HFF-Myc (cell line): ENCODE measurements around the gene ZNF275.

Experiments used
- DNase-seq: peaks from one replicate; pipeline ENCODE4 v3.0.0-alpha.2; 2011; ENCODE audit warnings: low read depth; ENCODE audit errors: extremely low read depth
- H3K4me3 ChIP-seq: replicated peaks from 2 replicates; pipeline ENCODE4 v1.5.1; 2011; ENCODE audit warnings: low read depth, mild to moderate bottlenecking, control low read depth, low read length
- TF ChIP-seq, protein P1 (sequence below): IDR thresholded peaks from 2 replicates; pipeline ENCODE4 v1.5.1; 2012; ENCODE audit warnings: mild to moderate bottlenecking, low read depth, low read length, control low read depth; ENCODE audit errors: missing control alignments

Gene ZNF275

DNA sequence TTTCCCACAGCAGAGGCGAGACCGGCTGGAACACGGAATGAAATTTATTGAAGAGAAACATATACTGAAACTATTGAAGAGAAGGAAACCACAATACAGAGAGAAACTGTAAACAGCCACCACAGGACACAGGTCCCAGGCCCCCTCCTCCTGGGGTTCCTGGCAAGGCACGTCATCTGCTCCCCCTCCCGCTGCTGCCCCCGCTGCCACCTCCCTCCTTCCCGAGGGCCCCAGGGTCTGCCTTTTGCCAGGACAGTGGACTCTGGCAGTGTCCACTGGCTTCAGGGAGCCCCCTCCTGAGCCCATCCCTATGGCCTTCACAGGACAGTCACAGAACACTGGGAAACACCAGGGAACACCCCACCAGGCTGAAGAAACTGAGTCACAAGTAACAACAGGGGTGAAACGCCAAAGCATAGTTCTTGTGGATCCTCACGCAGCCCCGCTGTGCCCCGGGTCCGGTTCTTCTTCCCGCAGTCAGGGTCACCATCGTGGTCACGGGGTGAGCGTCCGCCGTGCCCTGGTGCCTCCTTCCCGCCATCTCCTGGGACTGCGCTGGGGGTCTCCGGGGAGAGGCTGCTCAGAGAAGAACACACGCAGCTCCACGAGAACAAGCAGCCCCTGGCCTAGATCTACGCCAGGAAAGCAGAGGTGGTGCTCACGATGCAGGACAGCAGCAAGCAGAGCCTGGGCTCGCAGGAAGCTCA is 61.8 kb downstream of the ZNF275 start:
- TF ChIP-seq, protein P1, sequence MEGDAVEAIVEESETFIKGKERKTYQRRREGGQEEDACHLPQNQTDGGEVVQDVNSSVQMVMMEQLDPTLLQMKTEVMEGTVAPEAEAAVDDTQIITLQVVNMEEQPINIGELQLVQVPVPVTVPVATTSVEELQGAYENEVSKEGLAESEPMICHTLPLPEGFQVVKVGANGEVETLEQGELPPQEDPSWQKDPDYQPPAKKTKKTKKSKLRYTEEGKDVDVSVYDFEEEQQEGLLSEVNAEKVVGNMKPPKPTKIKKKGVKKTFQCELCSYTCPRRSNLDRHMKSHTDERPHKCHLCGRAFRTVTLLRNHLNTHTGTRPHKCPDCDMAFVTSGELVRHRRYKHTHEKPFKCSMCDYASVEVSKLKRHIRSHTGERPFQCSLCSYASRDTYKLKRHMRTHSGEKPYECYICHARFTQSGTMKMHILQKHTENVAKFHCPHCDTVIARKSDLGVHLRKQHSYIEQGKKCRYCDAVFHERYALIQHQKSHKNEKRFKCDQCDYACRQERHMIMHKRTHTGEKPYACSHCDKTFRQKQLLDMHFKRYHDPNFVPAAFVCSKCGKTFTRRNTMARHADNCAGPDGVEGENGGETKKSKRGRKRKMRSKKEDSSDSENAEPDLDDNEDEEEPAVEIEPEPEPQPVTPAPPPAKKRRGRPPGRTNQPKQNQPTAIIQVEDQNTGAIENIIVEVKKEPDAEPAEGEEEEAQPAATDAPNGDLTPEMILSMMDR, result no peak
- no peak overlapping the region for H3K4me3 ChIP-seq
- DNase-seq, result no peak

DNA sequence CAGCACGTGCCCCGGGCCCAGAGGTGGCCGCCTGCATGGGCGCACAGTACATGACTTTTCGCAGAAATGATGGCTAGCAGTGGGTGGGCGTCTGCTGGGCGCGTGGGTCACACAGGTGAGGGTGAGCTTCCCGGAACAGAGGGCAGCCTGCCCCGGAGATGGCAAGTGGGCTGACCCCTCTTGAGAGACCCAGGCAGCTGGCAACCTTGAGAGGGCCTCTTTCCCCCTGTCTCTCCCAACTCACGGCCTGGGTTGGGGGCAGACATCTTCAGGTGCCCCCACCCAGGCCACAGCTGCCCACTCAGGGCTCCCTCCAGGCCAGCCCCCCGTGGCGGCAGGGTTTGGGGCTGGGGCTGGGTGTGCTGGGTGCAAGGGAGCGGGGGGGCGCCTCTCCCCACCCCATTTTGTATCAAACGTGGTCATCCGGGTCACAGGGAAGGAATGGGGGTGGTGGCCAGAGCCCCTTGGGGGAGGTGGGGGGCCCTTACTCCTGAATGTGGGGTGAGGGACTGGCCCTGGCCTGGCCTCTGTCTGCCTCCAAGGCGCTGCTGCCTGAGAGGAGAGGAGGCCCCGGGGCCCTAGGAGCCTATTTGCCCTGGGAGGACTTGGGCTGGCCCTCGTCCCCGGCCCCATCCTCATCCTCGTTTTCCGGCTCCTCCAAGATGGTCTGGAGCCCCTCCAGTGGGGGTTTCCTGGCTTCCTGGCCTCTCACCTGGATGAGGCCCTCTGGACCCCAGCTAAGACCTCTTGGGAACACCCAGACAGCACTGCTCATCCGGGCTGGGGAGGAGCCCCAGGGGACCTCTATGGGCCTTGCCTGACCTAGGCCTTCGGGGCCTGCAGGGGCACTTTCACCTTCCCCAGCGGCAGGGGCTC is 62.6 kb downstream of the ZNF275 start:
- TF ChIP-seq, protein P1, result no peak
- no peak for DNase-seq
- no peak overlapping the region for H3K4me3 ChIP-seq

- H3K4me3 ChIP-seq, result no peak overlapping the region
- DNase-seq, result no peak
- TF ChIP-seq, protein P1, result no peak
These were observed 63.5 kb downstream of the ZNF275 start for GRCh38 chrX:153397256-153397960.

- DNase-seq, result no peak
- no peak overlapping the region for H3K4me3 ChIP-seq
- TF ChIP-seq, protein P1, result no peak
These were observed 64.5 kb downstream of the ZNF275 start for GRCh38 chrX:153398275-153398960.

GRCh38 chrX:153400146-153401132 is 66.5 kb downstream of the ZNF275 start:
- no peak overlapping the region for H3K4me3 ChIP-seq
- TF ChIP-seq, protein P1, result peak; percentile 82
- no peak for DNase-seq
